Measurements from ENCODE around the gene HMCN1. TPM values are rescaled to one million over a fixed set of nuclear protein-coding genes. Genes with fewer than 3 reads are reported as not detected.

HMCN1 gene
- 1 to 10 TPM; 2.0 to 8.6 (median 3.4) TPM for total RNA-seq
- long read RNA-seq, donor 1, partial matches to known transcripts: 2 of 3 reads
- long read RNA-seq, donor 1, other reads (novel, unspliced or antisense): 1 of 3 reads
- long read RNA-seq, donor 2, partial matches to known transcripts: 0 of 1 reads
- long read RNA-seq, donor 2, other reads (novel, unspliced or antisense): 1 of 1 reads

GRCh38 chr1:185733818-185734735, at the start of gene HMCN1:
Gene HMCN1 (plus strand): TSS chr1:185734391. CDS start chr1:185734780, 389 bp downstream.
- Histone ChIP-seq H3K4me1 (ENCODE audit: low read depth) (no peaks in the 10 kb centered on the region), H3K4me3 (no peak within 1 kb of the TSS), H3K36me3 (ENCODE audit: low read depth) (no peaks in the 10 kb centered on the region), H3K9me3 (no peaks in the 10 kb centered on the region)
- intact Hi-C loops (cut with DNase I, micrococcal nuclease): no loop called here
- ATAC-seq (peak; percentile 82), DNase-seq (peak; percentile 49 to 59 (median 54))
- no peak for TF ChIP-seq CTCF (IDR thresholded peaks at IDR 0.05)

GRCh38 chr1:185686821-185687778, 47.1 kb upstream of the HMCN1 start:
- Histone ChIP-seq H3K4me1 (ENCODE audit: low read depth) (no peaks in the 10 kb centered on the region), H3K9me3 (no peaks in the 10 kb centered on the region), H3K36me3 (ENCODE audit: low read depth) (no peaks in the 10 kb centered on the region), H3K4me3 (no peak overlapping the region)
- intact Hi-C loops (cut with DNase I, micrococcal nuclease): loop anchor here in 1 of 2 donors (10.0 kb wide), 1 partner anchor 372 kb away; the partner anchor contains the start of gene IVNS1ABP
- DNase-seq (no peak), ATAC-seq (no peak)
- no peak for TF ChIP-seq CTCF (IDR thresholded peaks at IDR 0.05)

- no peaks in the 10 kb centered on the region for H3K36me3 ChIP-seq (ENCODE audit: low read depth)
- no peaks in the 10 kb centered on the region for H3K9me3 ChIP-seq
- H3K4me1 ChIP-seq (ENCODE audit: low read depth): peaks cover 7% of the 10 kb centered on the region
- DNase-seq (no peak), ATAC-seq (no peak)
- no peak for TF ChIP-seq CTCF (IDR thresholded peaks at IDR 0.05)
- no peak overlapping the region for H3K4me3 ChIP-seq
- intact Hi-C loops (cut with DNase I, micrococcal nuclease): no loop called here
Measured at GRCh38 chr1:185690527-185690926, 43.7 kb upstream of the HMCN1 start.

- intact Hi-C loops (cut with DNase I, micrococcal nuclease): no loop called here
- no peaks in the 10 kb centered on the region for H3K36me3 ChIP-seq (ENCODE audit: low read depth)
- no peaks in the 10 kb centered on the region for H3K9me3 ChIP-seq
- DNase-seq (no peak), ATAC-seq (no peak)
- H3K4me1 ChIP-seq (ENCODE audit: low read depth): peaks cover 7% of the 10 kb centered on the region
- no peak for TF ChIP-seq CTCF (IDR thresholded peaks at IDR 0.05)
- H3K4me3 ChIP-seq: no peak overlapping the region
Measured at GRCh38 chr1:185693654-185694053, 40.5 kb upstream of the HMCN1 start.

- peak in 1 of 3 donors; percentile 36 for DNase-seq
- peak; percentile 80 for ATAC-seq
- Histone ChIP-seq H3K36me3 (ENCODE audit: low read depth) (no peaks in the 10 kb centered on the region), H3K9me3 (no peaks in the 10 kb centered on the region), H3K4me1 (ENCODE audit: low read depth) (peaks cover 7% of the 10 kb centered on the region), H3K4me3 (no peak overlapping the region)
- intact Hi-C loops (cut with DNase I, micrococcal nuclease): no loop called here
- TF ChIP-seq CTCF (IDR thresholded peaks at IDR 0.05): no peak
Measured at GRCh38 chr1:185694081-185694480, 40.1 kb upstream of the HMCN1 start.

All from mucosa of descending colon (tissue), 3 donors.